PC-9 (cell line): ENCODE measurements around the gene FPR1. TPM values are rescaled to one million over a fixed set of nuclear protein-coding genes. Genes with fewer than 3 reads are reported as not detected.
A peak's percentile ranks its signal among the peaks of the same experiment; 100 is the strongest.

ENCODE experiments used
- BruUV-seq: library from RNA; stranded (reverse); fragments of 400-500 nt; replicated peaks from 2 replicates; lab custom pipeline; 2021; lab: Mats Ljungman, UMichigan
- CTCF ChIA-PET: fragments of 300-600 bp; sonication (Branson Sonifier 250); formaldehyde crosslinking; loops from one replicate; lab custom pipeline; 2022; ENCODE audit warnings: antibody characterized with exemption; lab: Charles Lee
- POLR2A ChIA-PET: fragments of 300-600 bp; sonication (Branson Sonifier 250); formaldehyde crosslinking; loops from one replicate; lab custom pipeline; 2022; ENCODE audit warnings: antibody characterized with exemption; ENCODE audit not compliant: unreplicated experiment; lab: Charles Lee
- DNase-seq, 2 experiments: peaks; one replicate each; pipeline versions ENCODE4 v3.0.0 to v3.0.0-alpha.2; 2015 to 2022; ENCODE audit warnings: mixed read lengths in 1 of 2
- H2AFZ ChIP-seq: fragments of 200-600 bp; sonication (generic); 2 replicates; pipeline ENCODE4 v1.8.1; 2017; ENCODE audit warnings: antibody characterized with exemption
- H3F3A ChIP-seq: fragments of 200-600 bp; sonication (generic); 2 replicates; pipeline ENCODE4 v1.8.1; 2017; ENCODE audit warnings: antibody characterized with exemption, mild to moderate bottlenecking, low read depth; ENCODE audit not compliant: insufficient read depth
- H3K27ac ChIP-seq: fragments of 200-600 bp; sonication (generic); 2 replicates; pipeline ENCODE4 v1.6.1; 2016; ENCODE audit warnings: mixed run types
- H3K27me3 ChIP-seq: fragments of 200-600 bp; sonication (generic); 2 replicates; pipeline ENCODE4 v1.6.1; 2016; ENCODE audit warnings: low read depth, mixed run types; ENCODE audit not compliant: insufficient read depth
- H3K36me3 ChIP-seq: fragments of 200-600 bp; sonication (generic); 2 replicates; pipeline ENCODE4 v1.6.1; 2016; ENCODE audit warnings: low read depth, mixed run types
- H3K4me1 ChIP-seq: fragments of 200-600 bp; sonication (generic); replicated peaks from 2 replicates; pipeline ENCODE4 v1.6.1; 2016; ENCODE audit warnings: mixed run types; ENCODE audit not compliant: insufficient read depth
- H3K4me2 ChIP-seq: fragments of 200-600 bp; sonication (generic); 2 replicates; pipeline ENCODE4 v1.6.1; 2017; ENCODE audit warnings: mixed run types
- H3K4me3 ChIP-seq: fragments of 200-600 bp; sonication (generic); 2 replicates; pipeline ENCODE4 v1.6.1; 2016; ENCODE audit warnings: mixed run types
- H3K79me2 ChIP-seq: fragments of 200-600 bp; sonication (generic); 2 replicates; pipeline ENCODE4 v1.6.1; 2017; ENCODE audit warnings: low read depth, mixed run types
- H3K9me2 ChIP-seq: fragments of 200-600 bp; sonication (generic); 2 replicates; pipeline ENCODE4 v1.8.1; 2017; ENCODE audit warnings: mild to moderate bottlenecking; ENCODE audit not compliant: insufficient read depth
- H3K9me3 ChIP-seq: fragments of 200-600 bp; sonication (generic); 2 replicates; pipeline ENCODE4 v1.8.1; 2016; ENCODE audit warnings: low read depth; ENCODE audit not compliant: insufficient read depth
- H4K20me1 ChIP-seq: fragments of 200-600 bp; sonication (generic); 2 replicates; pipeline ENCODE4 v1.8.1; 2017; ENCODE audit not compliant: insufficient read depth
- EZH2 ChIP-seq: fragments of 200-600 bp; sonication (generic); IDR thresholded peaks from 2 replicates; pipeline ENCODE4 v1.8.0; 2017; ENCODE audit warnings: antibody characterized with exemption, low read depth
- intact Hi-C: fragments of 100-400 bp; cut with micrococcal nuclease; formaldehyde crosslinking; loops from one replicate; pipeline ENCODE4 v1.10.0; 2022; ENCODE audit not compliant: unreplicated experiment
- total RNA-seq: library from RNA; stranded (reverse); gene quantifications from 2 replicates; pipeline ENCODE4 v1.2.3, GENCODE V29; 2021
- TF ChIP-seq, protein P1 (sequence below): fragments of 200-600 bp; sonication (generic); conservative IDR thresholded peaks from 2 replicates; pipeline ENCODE4 v1.6.1; 2017; ENCODE audit warnings: mixed run types, antibody characterized with exemption, mild to moderate bottlenecking, moderate library complexity

Gene FPR1
- total RNA-seq, 1 experiment from 2014 or later, result not detected

DNA sequence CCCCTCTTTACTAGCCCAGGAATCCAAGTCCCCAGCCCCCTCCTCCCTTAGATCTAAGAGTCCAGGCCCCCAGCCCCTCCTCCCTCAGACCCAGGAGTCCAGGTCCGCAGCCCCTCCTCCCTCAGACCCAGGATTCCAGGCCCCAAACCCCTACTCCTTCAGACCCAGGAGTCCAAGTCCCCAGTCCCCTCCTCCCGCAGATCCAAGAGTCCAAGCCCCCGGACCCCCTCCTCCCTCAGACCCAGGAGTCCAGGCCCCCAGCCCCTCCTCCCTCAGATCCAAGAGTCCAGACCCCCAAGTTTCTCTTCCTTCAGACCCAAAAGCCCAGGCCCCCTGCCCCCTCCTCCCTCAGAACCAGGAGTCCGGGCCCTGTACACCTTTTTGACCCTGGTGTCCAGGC is 47.1 kb downstream of the FPR1 start:
- POLR2A ChIA-PET, result interaction anchor here (0.6 to 1.0 kb wide), 2 partner anchors 10 to 16 kb away, joined by 3 to 8 read pairs; no protein-coding TSS in a partner anchor
- no TSS peak for BruUV-seq
- CTCF ChIA-PET, result interaction anchor here (0.5 to 0.8 kb wide), 3 partner anchors 17 to 48 kb away, joined by 3 to 4 read pairs (median 3); no protein-coding TSS in a partner anchor

DNA sequence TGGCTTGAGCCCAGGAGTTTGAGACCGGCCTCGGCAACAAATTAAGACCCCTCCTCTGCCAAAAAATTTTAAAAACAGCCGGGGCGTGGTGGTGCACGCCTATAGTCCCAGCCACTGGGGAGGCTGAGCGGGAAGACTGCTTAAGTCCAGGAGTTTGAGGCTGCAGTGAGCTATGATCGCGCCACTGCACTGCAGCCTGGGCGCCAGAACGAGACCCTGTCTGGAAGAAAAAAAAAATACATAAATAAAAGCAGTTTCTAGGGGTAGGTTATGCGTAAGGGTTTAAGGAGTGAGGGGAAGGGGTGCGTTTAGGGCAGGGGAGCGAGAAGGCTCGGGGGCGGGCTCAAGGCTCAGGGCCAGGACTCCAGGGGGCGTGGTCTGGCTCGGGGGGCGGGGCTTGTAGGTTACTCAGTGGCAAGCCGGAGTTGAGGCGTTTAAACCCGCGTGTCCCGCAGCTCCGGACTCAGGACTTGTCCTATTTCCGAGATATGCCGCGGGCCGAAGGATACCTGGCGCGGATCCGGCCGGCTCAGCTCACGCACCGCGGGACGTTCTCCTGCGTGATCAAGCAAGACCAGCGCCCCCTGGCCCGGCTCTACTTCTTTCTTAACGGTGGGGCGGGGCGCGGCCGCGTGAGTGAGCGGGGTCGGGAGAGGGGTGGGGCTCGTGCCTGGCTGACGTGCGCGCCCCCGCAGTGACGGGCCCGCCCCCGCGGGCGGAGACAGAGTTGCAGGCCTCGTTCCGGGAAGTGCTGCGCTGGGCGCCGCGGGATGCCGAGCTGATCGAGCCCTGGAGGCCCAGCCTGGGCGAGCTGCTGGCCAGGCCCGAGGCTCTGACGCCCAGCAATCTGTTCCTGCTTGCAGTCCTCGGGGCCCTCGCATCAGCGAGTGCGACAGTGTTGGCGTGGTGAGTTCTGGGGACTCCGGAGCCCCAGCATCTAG is 47.8 kb downstream of the FPR1 start:
- BruUV-seq, result no TSS peak
- DNase-seq, result peak; percentile 83 to 97
- Histone ChIP-seq H3K4me2 (peak overlapping the region; percentile 78), H3F3A (peaks cover 47% of the 10 kb centered on the region), H3K27me3 (no peaks in the 10 kb centered on the region), H3K4me3 (peak overlapping the region; percentile 70), H4K20me1 (0 out of 2 replicates have a peak, but pooled peaks cover 7% of the 10 kb centered on the region), H3K27ac (peak overlapping the region; percentile 26; the same call in 1 of the 2 replicates), H3K4me1 (peaks cover 8% of the 10 kb centered on the region; the same call in 1 of the 2 replicates), H3K36me3 (peaks cover 10% of the 10 kb centered on the region; the same call in 1 of the 2 replicates), H3K9me3 (no peaks in the 10 kb centered on the region), H3K9me2 (no peaks in the 10 kb centered on the region), H3K79me2 (peaks cover 11% of the 10 kb centered on the region), H2AFZ (peak overlapping the region; percentile 79)
- TF ChIP-seq EZH2, result no peak
- TF ChIP-seq, protein P1, sequence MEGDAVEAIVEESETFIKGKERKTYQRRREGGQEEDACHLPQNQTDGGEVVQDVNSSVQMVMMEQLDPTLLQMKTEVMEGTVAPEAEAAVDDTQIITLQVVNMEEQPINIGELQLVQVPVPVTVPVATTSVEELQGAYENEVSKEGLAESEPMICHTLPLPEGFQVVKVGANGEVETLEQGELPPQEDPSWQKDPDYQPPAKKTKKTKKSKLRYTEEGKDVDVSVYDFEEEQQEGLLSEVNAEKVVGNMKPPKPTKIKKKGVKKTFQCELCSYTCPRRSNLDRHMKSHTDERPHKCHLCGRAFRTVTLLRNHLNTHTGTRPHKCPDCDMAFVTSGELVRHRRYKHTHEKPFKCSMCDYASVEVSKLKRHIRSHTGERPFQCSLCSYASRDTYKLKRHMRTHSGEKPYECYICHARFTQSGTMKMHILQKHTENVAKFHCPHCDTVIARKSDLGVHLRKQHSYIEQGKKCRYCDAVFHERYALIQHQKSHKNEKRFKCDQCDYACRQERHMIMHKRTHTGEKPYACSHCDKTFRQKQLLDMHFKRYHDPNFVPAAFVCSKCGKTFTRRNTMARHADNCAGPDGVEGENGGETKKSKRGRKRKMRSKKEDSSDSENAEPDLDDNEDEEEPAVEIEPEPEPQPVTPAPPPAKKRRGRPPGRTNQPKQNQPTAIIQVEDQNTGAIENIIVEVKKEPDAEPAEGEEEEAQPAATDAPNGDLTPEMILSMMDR, result peak; percentile 62
- intact Hi-C loops, result loop anchor here (5.0 to 10.0 kb wide), 3 partner anchors 112 to 337 kb away; partner anchors contain the start of genes CLDND2, ETFB and ZNF613
- ChIA-PET POLR2A (interaction anchor here (0.6 to 1.0 kb wide), 6 partner anchors 11 to 961 kb away, joined by 3 to 8 read pairs (median 4); no protein-coding TSS in a partner anchor), CTCF (interaction anchor here (0.5 to 0.8 kb wide), 3 partner anchors 16 to 47 kb away, joined by 3 to 4 read pairs (median 3); no protein-coding TSS in a partner anchor)

More for the DNA sequence above, 47.1 kb downstream of the FPR1 start:
- H3K4me3 ChIP-seq, result peak overlapping the region; percentile 70
- TF ChIP-seq EZH2, result no peak
- TF ChIP-seq, protein P1, result no peak
- H3K79me2 ChIP-seq, result peaks cover 11% of the 10 kb centered on the region
- no peaks in the 10 kb centered on the region for H3K9me3 ChIP-seq
- H3K4me1 ChIP-seq, result peaks cover 8% of the 10 kb centered on the region; the same call in 1 of the 2 replicates
- peak overlapping the region; percentile 78 for H3K4me2 ChIP-seq
- peak overlapping the region; percentile 26; the same call in 1 of the 2 replicates for H3K27ac ChIP-seq
- intact Hi-C loops, result loop anchor here (5.0 to 10.0 kb wide), 3 partner anchors 112 to 337 kb away; partner anchors contain the start of genes CLDND2, ETFB and ZNF613
- no peaks in the 10 kb centered on the region for H3K27me3 ChIP-seq
- 0 out of 2 replicates have a peak, but pooled peaks cover 7% of the 10 kb centered on the region for H4K20me1 ChIP-seq
- DNase-seq, result no peak
- H2AFZ ChIP-seq, result peak overlapping the region; percentile 79
- no peaks in the 10 kb centered on the region for H3K9me2 ChIP-seq
- peaks cover 47% of the 10 kb centered on the region for H3F3A ChIP-seq
- H3K36me3 ChIP-seq, result peaks cover 10% of the 10 kb centered on the region; the same call in 1 of the 2 replicates
